GM12891 (cell line): ENCODE data around the gene GLE1.

ENCODE experiments used
- PAX5 ChIP-seq: IDR thresholded peaks from 2 replicates; pipeline ENCODE4 v1.6.1; 2011; ENCODE audit warnings: low read length, moderate library complexity, mild to moderate bottlenecking; ENCODE audit not compliant: insufficient read depth, severe bottlenecking
- POLR2A ChIP-seq: IDR thresholded peaks from 2 replicates; pipeline ENCODE4 v1.6.1; 2011; ENCODE audit warnings: low read depth, low read length, control low read depth
- POLR2AphosphoS5 ChIP-seq: IDR thresholded peaks from 2 replicates; pipeline ENCODE4 v1.6.1; 2011; ENCODE audit warnings: low read depth, low read length, control low read depth
- POU2F2 ChIP-seq: IDR thresholded peaks from 2 replicates; pipeline ENCODE4 v1.6.1; 2011; ENCODE audit warnings: low read depth, mild to moderate bottlenecking, control low read depth, low read length, moderate library complexity
- SPI1 ChIP-seq: IDR thresholded peaks from 2 replicates; pipeline ENCODE4 v1.6.1; 2011; ENCODE audit warnings: low read depth, low read length, control low read depth
- TAF1 ChIP-seq: IDR thresholded peaks from 2 replicates; pipeline ENCODE4 v1.6.1; 2011; ENCODE audit warnings: low read depth, low read length, control low read depth

GRCh38 chr9:128469070-128469469 lies 35.4 kb upstream of the GLE1 start:
- TF ChIP-seq POU2F2 (no peak), POLR2A (no peak), POLR2AphosphoS5 (no peak), TAF1 (no peak), PAX5 (no peak), SPI1 (no peak)
